CD4-positive, alpha-beta memory T cell (primary cell): ENCODE results near the gene PLPPR3. TPM values are rescaled to one million over a fixed set of nuclear protein-coding genes. Genes with fewer than 3 reads are reported as not detected.

Experiments
- CTCF ChIA-PET: fragments of 350-600 bp; sonication (Branson Sonifier 250); formaldehyde crosslinking; loops from one replicate; lab custom pipeline; 2021; ENCODE audit warnings: inconsistent platforms; ENCODE audit not compliant: partially characterized antibody; lab: Charles Lee
- POLR2A ChIA-PET: fragments of 350-600 bp; sonication (Branson Sonifier 250); formaldehyde crosslinking; loops from one replicate; lab custom pipeline; 2021; ENCODE audit not compliant: partially characterized antibody; lab: Charles Lee
- DNase-seq, 5 donors: peaks; one replicate each; pipeline versions ENCODE4 v3.0.0 to v3.0.0-alpha.2; 2020 to 2022; ENCODE audit warnings: mixed read lengths in 1 of 5
- H3K27ac ChIP-seq: one replicate; pipeline ENCODE4 v1.7.0; 2013; ENCODE audit warnings: low read depth, low read length
- H3K27me3 ChIP-seq: 2 replicates; pipeline ENCODE4 v1.7.0; 2013; ENCODE audit warnings: mild to moderate bottlenecking, low read length, moderate library complexity; ENCODE audit not compliant: insufficient read depth
- H3K36me3 ChIP-seq: 2 replicates; pipeline ENCODE4 v1.7.0; 2013; ENCODE audit warnings: mild to moderate bottlenecking, low read length, moderate library complexity; ENCODE audit not compliant: insufficient read depth
- H3K4me1 ChIP-seq: 2 replicates; pipeline ENCODE4 v1.7.0; 2013; ENCODE audit warnings: mild to moderate bottlenecking, low read length, moderate library complexity; ENCODE audit not compliant: insufficient read depth
- H3K4me3 ChIP-seq, 2 donors: one replicate each; pipeline ENCODE4 v1.7.0; 2013; ENCODE audit warnings: low read length in 2 of 2, mild to moderate bottlenecking in 1 of 2
- H3K9me3 ChIP-seq, 2 donors: one replicate each; pipeline ENCODE4 v1.7.0; 2013; ENCODE audit warnings: low read length in 2 of 2, control low read depth in 1 of 2; ENCODE audit not compliant: control insufficient read depth in 1 of 2
- H3K27ac Mint-ChIP-seq, 7 donors: one replicate each; pipeline ENCODE4 v1.8.0; 2020 to 2021; ENCODE audit warnings: mixed read lengths in 7 of 7, mild to moderate bottlenecking in 6 of 7, inconsistent platforms in 3 of 7, moderate library complexity in 3 of 7
- H3K27me3 Mint-ChIP-seq, 2 donors: one replicate each; pipeline ENCODE4 v1.8.0; 2020 to 2021; ENCODE audit warnings: mixed read lengths in 2 of 2
- H3K36me3 Mint-ChIP-seq, 2 donors: one replicate each; pipeline ENCODE4 v1.8.0; 2020 to 2021; ENCODE audit warnings: mixed read lengths in 2 of 2, inconsistent platforms in 1 of 2, mild to moderate bottlenecking in 1 of 2
- H3K4me1 Mint-ChIP-seq, 4 donors: one replicate each; pipeline ENCODE4 v1.8.0; 2020 to 2021; ENCODE audit warnings: mixed read lengths in 4 of 4, mild to moderate bottlenecking in 1 of 4
- H3K4me3 Mint-ChIP-seq, 8 donors: one replicate each; pipeline ENCODE4 v1.8.0; 2020 to 2021; ENCODE audit warnings: mixed read lengths in 8 of 8, mild to moderate bottlenecking in 7 of 8, moderate library complexity in 6 of 8, inconsistent platforms in 3 of 8
- H3K9me3 Mint-ChIP-seq, 8 donors: one replicate each; pipeline ENCODE4 v1.8.0; 2020 to 2021; ENCODE audit warnings: mixed read lengths in 8 of 8, mild to moderate bottlenecking in 5 of 8, inconsistent platforms in 3 of 8, moderate library complexity in 1 of 8
- intact Hi-C: fragments of 100-400 bp; cut with micrococcal nuclease; formaldehyde crosslinking; loops from one replicate; pipeline ENCODE4 v1.15.1; 2023
- polyA plus RNA-seq, 2 donors: library from polyadenylated mRNA; unstranded; fragments of 300-500 nt; fragmentation: Illumina TruSeq; gene quantifications; one replicate each; pipeline ENCODE4 v1.2.3, GENCODE V29; 2021
- total RNA-seq, 2 experiments: library from RNA; stranded (reverse); gene quantifications; one replicate each; pipeline ENCODE4 v1.2.3, GENCODE V29; 2021

PLPPR3 gene
- total and polyA plus RNA-seq, 4 experiments from 2014 or later: not detected

DNA sequence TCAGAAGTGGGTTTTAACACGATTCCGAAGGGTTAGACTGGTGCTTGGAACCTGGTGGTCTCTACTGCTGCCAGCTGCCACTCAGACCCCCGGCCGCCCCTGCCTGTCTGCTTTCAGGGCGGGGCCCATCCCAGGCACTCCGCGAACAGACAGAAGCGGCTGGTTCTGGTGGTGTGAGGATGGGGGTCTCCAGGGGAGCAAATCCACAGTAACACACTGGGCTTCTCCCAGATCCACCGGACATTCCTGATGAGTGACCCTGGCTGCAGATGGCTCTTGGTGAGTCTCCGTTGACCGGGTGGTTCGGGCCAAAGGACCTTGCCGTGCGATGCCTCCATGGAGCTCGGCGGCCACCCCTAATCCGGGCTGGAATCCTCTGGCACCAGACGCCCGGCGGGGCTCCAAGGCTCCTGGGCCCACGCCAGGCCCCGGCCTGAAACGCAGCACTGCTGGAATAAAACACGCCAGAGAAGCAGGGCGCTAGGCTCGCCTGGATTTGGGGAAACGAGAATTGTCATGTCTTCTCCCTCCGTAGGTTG is 26.6 kb downstream of the PLPPR3 start:
- Mint-ChIP-seq H3K27ac (no peak overlapping the region), H3K4me3 (no peak overlapping the region), H3K27me3 (no peaks in the 10 kb centered on the region), H3K9me3 (no peaks in the 10 kb centered on the region), H3K36me3 (peaks cover 0 to 16% of the 10 kb centered on the region in 2 donors), H3K4me1 (peaks cover 8 to 24% (median 15%) of the 10 kb centered on the region in 4 donors)
- intact Hi-C loops: loop anchor here (5.0 to 10.0 kb wide), 2 partner anchors 450 to 1067 kb away; partner anchors contain the start of genes ATP5F1D, KLF16 and MIDN
- Histone ChIP-seq H3K27me3 (no peaks in the 10 kb centered on the region), H3K27ac (no peak overlapping the region), H3K9me3 (no peaks in the 10 kb centered on the region), H3K4me1 (peaks cover 21% of the 10 kb centered on the region), H3K36me3 (no peaks in the 10 kb centered on the region), H3K4me3 (no peak overlapping the region)
- POLR2A ChIA-PET: interaction anchor here (0.8 to 0.9 kb wide), 2 partner anchors 18 to 189 kb away, joined by 3 to 4 read pairs; partner anchors contain the start of gene WDR18
- CTCF ChIA-PET: no interaction called here
- DNase-seq: no peak

DNA sequence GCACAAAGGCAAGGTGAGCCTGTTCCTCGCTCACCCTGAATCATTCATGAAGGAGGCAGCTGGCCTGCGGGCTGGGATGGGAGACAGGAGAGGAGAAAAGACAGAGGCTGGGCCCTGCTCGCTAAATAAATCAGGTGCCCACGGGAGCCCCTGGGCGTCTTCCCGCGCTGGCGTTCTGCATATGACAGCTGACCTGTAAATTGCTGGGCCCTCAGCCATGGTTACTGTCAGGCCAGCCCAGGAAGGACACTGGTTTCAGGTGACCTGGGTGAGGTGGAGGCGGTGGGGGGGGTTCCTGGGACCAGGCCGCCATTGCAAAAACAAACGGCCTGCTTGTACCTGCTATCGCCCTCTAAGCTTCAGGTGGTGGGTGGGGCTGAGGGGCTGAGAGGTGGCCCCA is 27.9 kb downstream of the PLPPR3 start:
- Histone ChIP-seq H3K36me3 (no peaks in the 10 kb centered on the region), H3K27ac (no peak overlapping the region), H3K4me1 (peaks cover 8% of the 10 kb centered on the region), H3K4me3 (no peak overlapping the region), H3K9me3 (no peaks in the 10 kb centered on the region), H3K27me3 (no peaks in the 10 kb centered on the region)
- H3K27me3 Mint-ChIP-seq: no peaks in the 10 kb centered on the region
- H3K36me3 Mint-ChIP-seq: peaks cover 0 to 5% of the 10 kb centered on the region in 2 donors
- intact Hi-C loops: loop anchor here (10.0 kb wide), 1 partner anchor 451 kb away; the partner anchor contains the start of genes ATP5F1D and MIDN
- CTCF ChIA-PET: no interaction called here
- peak overlapping the region in 2 of 8 donors; percentile 17 to 47 for H3K4me3 Mint-ChIP-seq
- no peaks in the 10 kb centered on the region for H3K9me3 Mint-ChIP-seq
- DNase-seq: no peak
- POLR2A ChIA-PET: no interaction called here
- H3K4me1 Mint-ChIP-seq: peaks cover 3 to 10% (median 5%) of the 10 kb centered on the region in 4 donors
- peak overlapping the region in 1 of 7 donors; percentile 8 for H3K27ac Mint-ChIP-seq

GRCh38 chr19:792306-792885 is 29.4 kb downstream of the PLPPR3 start:
- no peak overlapping the region for H3K4me3 ChIP-seq
- no peak overlapping the region for H3K27ac Mint-ChIP-seq
- ChIA-PET CTCF (no interaction called here), POLR2A (no interaction called here)
- H3K4me1 ChIP-seq: peaks cover 5% of the 10 kb centered on the region
- H3K36me3 Mint-ChIP-seq: peaks cover 0 to 3% of the 10 kb centered on the region in 2 donors
- no peak overlapping the region for H3K27ac ChIP-seq
- intact Hi-C loops: loop anchor here (10.0 kb wide), 1 partner anchor 452 kb away; the partner anchor contains the start of genes ATP5F1D and MIDN
- H3K9me3 ChIP-seq: no peaks in the 10 kb centered on the region
- no peaks in the 10 kb centered on the region for H3K9me3 Mint-ChIP-seq
- no peaks in the 10 kb centered on the region for H3K36me3 ChIP-seq
- H3K4me1 Mint-ChIP-seq: peaks cover 3 to 7% (median 5%) of the 10 kb centered on the region in 4 donors
- no peaks in the 10 kb centered on the region for H3K27me3 ChIP-seq
- H3K27me3 Mint-ChIP-seq: no peaks in the 10 kb centered on the region
- H3K4me3 Mint-ChIP-seq: no peak overlapping the region
- DNase-seq: peak in 1 of 5 donors; percentile 19

DNA sequence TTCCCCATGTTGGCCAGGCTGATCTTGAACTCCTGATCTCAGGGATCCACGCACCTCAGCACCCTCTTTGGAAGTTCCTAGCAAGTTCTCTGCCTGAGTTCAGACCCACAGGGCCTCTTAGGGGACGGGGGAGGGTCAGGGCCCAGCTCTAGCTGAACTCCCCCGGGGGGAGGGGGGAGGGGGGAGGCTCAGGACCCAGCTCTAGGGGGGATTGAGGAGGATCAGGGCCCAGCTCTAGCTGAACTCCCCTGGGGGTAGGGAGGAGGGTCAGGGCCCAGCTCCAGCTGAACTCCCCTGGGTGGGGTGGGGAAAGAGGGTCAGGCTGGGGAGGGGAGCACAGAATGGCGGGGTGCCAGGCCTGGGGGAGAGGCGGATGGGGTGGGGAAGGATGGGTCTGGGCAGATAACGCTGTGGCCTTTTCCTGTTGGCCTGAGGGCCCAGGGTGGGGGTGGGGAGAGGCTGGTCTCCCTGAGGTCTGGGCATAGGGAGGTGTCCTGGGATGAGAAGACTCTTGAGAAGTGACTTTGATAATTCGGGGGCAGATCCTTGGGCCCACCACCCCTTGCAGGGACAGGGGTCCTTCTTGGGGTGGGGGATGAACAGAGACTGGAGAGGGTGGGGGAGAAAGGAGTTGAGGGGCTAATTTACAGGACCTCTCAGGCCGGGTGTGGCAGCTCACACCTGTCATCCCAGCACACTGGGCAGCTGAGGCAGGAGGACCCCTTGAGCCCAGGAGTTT is 30.0 kb downstream of the PLPPR3 start:
- Mint-ChIP-seq H3K4me1 (peaks cover under 1 to 3% (median 2%) of the 10 kb centered on the region in 4 donors), H3K27me3 (no peaks in the 10 kb centered on the region), H3K36me3 (peaks cover 0 to under 1% of the 10 kb centered on the region in 2 donors), H3K9me3 (no peaks in the 10 kb centered on the region), H3K4me3 (no peak overlapping the region), H3K27ac (no peak overlapping the region)
- Histone ChIP-seq H3K9me3 (no peaks in the 10 kb centered on the region), H3K4me1 (peaks cover 5% of the 10 kb centered on the region), H3K27ac (no peak overlapping the region), H3K4me3 (no peak overlapping the region), H3K36me3 (no peaks in the 10 kb centered on the region), H3K27me3 (no peaks in the 10 kb centered on the region)
- CTCF ChIA-PET: no interaction called here
- POLR2A ChIA-PET: no interaction called here
- DNase-seq: peak in 1 of 5 donors; percentile 27
- intact Hi-C loops: loop anchor here (10.0 kb wide), 1 partner anchor 453 kb away; the partner anchor contains the start of genes ATP5F1D and MIDN

DNA sequence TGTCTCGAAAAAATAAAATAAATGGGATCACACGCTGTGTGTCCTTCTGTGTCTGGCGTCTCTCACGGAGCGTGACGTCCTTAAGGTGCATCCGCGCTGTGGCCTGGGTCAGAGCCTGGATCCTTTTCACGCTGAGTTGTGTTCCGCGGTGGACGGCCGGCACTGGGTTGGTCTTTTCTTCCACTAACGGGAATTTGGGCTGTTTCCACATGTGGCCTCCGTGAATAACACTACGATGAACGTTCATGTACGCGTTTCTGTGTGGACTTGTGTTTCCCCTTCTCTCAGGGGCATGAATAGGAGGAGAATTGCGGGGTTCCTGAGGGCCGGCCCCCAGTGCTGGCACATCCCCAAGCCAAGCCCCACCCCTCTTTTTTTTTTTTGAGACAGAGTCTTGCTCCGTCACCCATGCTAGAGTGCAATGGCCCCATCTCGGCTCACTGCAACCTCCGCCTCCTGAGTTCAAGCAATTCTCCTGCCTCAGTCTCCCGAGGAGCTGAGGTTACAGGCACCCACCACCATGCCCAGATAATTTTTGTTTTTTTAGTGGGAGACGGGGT is 30.7 kb downstream of the PLPPR3 start:
- POLR2A ChIA-PET: no interaction called here
- Histone ChIP-seq H3K36me3 (no peaks in the 10 kb centered on the region), H3K27ac (no peak overlapping the region), H3K4me1 (peaks cover under 1% of the 10 kb centered on the region), H3K9me3 (no peaks in the 10 kb centered on the region), H3K4me3 (no peak overlapping the region), H3K27me3 (no peaks in the 10 kb centered on the region)
- no peak overlapping the region for H3K27ac Mint-ChIP-seq
- no peaks in the 10 kb centered on the region for H3K9me3 Mint-ChIP-seq
- no peak for DNase-seq
- no peaks in the 10 kb centered on the region for H3K4me1 Mint-ChIP-seq
- intact Hi-C loops: loop anchor here (10.0 kb wide), 1 partner anchor 454 kb away; the partner anchor contains the start of genes ATP5F1D and MIDN
- no peaks in the 10 kb centered on the region for H3K36me3 Mint-ChIP-seq
- no peaks in the 10 kb centered on the region for H3K27me3 Mint-ChIP-seq
- CTCF ChIA-PET: no interaction called here
- H3K4me3 Mint-ChIP-seq: no peak overlapping the region

- H3K9me3 ChIP-seq: no peaks in the 10 kb centered on the region
- H3K9me3 Mint-ChIP-seq: no peaks in the 10 kb centered on the region
- H3K27ac ChIP-seq: no peak overlapping the region
- no peaks in the 10 kb centered on the region for H3K4me1 Mint-ChIP-seq
- H3K27me3 Mint-ChIP-seq: no peaks in the 10 kb centered on the region
- H3K36me3 ChIP-seq: no peaks in the 10 kb centered on the region
- no peak overlapping the region for H3K27ac Mint-ChIP-seq
- intact Hi-C loops: loop anchor here (10.0 kb wide), 1 partner anchor 455 kb away; the partner anchor contains the start of genes ATP5F1D and MIDN
- POLR2A ChIA-PET: interaction anchor here (0.6 kb wide), 1 partner anchor 229 kb away, joined by 3 read pairs; no protein-coding TSS in a partner anchor
- no peak overlapping the region for H3K4me3 Mint-ChIP-seq
- CTCF ChIA-PET: no interaction called here
- H3K27me3 ChIP-seq: no peaks in the 10 kb centered on the region
- H3K36me3 Mint-ChIP-seq: no peaks in the 10 kb centered on the region
- no peak overlapping the region for H3K4me3 ChIP-seq
- no peak for DNase-seq
- H3K4me1 ChIP-seq: no peaks in the 10 kb centered on the region
Measured at GRCh38 chr19:789701-790060, 32.1 kb downstream of the PLPPR3 start.
